Neuronal stem cell (in vitro differentiated cells): Measurements from ENCODE around the gene NDUFS7.

Source experiments
- DNase-seq: peaks from one replicate; pipeline ENCODE4 v3.0.0-alpha.2; 2013; ENCODE audit warnings: low spot score
- H2AFZ ChIP-seq: one replicate; pipeline ENCODE4 v1.6.1; 2013; ENCODE audit warnings: mild to moderate bottlenecking, low read length, inconsistent platforms
- H2AK5ac ChIP-seq: 2 replicates; pipeline ENCODE4 v1.6.1; 2013; ENCODE audit warnings: low read depth, mild to moderate bottlenecking, inconsistent platforms, low read length, moderate library complexity, mixed read lengths
- H2BK120ac ChIP-seq: 2 replicates; pipeline ENCODE4 v1.6.1; 2013; ENCODE audit warnings: low read depth, mild to moderate bottlenecking, inconsistent platforms, low read length, moderate library complexity, mixed read lengths
- H2BK12ac ChIP-seq: one replicate; pipeline ENCODE4 v1.6.1; 2013; ENCODE audit warnings: low read length, inconsistent platforms
- H2BK15ac ChIP-seq: 2 replicates; pipeline ENCODE4 v1.6.1; 2013; ENCODE audit warnings: mild to moderate bottlenecking, low read length, inconsistent platforms, mixed read lengths
- H2BK5ac ChIP-seq: one replicate; pipeline ENCODE4 v1.6.1; 2013; ENCODE audit warnings: inconsistent platforms, mild to moderate bottlenecking, low read length, moderate library complexity
- H3K14ac ChIP-seq: one replicate; pipeline ENCODE4 v1.6.1; 2013; ENCODE audit warnings: low read length, inconsistent platforms
- H3K18ac ChIP-seq: 2 replicates; pipeline ENCODE4 v1.6.1; 2013; ENCODE audit warnings: low read length, inconsistent platforms
- H3K23ac ChIP-seq: 2 replicates; pipeline ENCODE4 v1.6.1; 2013; ENCODE audit warnings: low read depth, mild to moderate bottlenecking, mixed read lengths, low read length, inconsistent platforms; ENCODE audit not compliant: poor library complexity
- H3K27ac ChIP-seq: replicated peaks from 3 replicates; pipeline ENCODE4 v1.5.1; 2013; ENCODE audit warnings: low read length, inconsistent platforms
- H3K27me3 ChIP-seq, 3 experiments: 2 replicates each; pipeline ENCODE4 v1.6.1; 2013; ENCODE audit warnings: low read length in 3 of 3, mild to moderate bottlenecking in 2 of 3, inconsistent platforms in 1 of 3, low read depth in 1 of 3, mixed read lengths in 1 of 3, moderate library complexity in 1 of 3; ENCODE audit not compliant: control insufficient read depth in 3 of 3, insufficient read depth in 3 of 3
- H3K36me3 ChIP-seq, 2 donors: replicated peaks in 1 of 2; 2 replicates each; pipeline ENCODE4 v1.6.1; 2013; ENCODE audit warnings: low read length in 2 of 2; ENCODE audit not compliant: control insufficient read depth in 2 of 2, insufficient read depth in 2 of 2
- H3K4ac ChIP-seq: 2 replicates; pipeline ENCODE4 v1.6.1; 2013; ENCODE audit warnings: inconsistent platforms, mild to moderate bottlenecking, low read length, moderate library complexity
- H3K4me1 ChIP-seq, 2 donors: 1 replicate in 1 of 2; 2 replicates in 1 of 2; pipeline ENCODE4 v1.6.1; 2013; ENCODE audit warnings: low read length in 2 of 2, low read depth in 1 of 2; ENCODE audit not compliant: control insufficient read depth in 2 of 2, insufficient read depth in 1 of 2
- H3K4me2 ChIP-seq: one replicate; pipeline ENCODE4 v1.6.1; 2013; ENCODE audit warnings: mild to moderate bottlenecking, low read length, inconsistent platforms; ENCODE audit not compliant: insufficient read depth, poor library complexity, severe bottlenecking
- H3K4me3 ChIP-seq, 2 donors: 2 replicates each; pipeline ENCODE4 v1.5.1; 2013; ENCODE audit warnings: low read length in 2 of 2, mild to moderate bottlenecking in 2 of 2, inconsistent platforms in 1 of 2, moderate library complexity in 1 of 2
- H3K79me1 ChIP-seq: one replicate; pipeline ENCODE4 v1.6.1; 2013; ENCODE audit warnings: low read depth, mild to moderate bottlenecking, inconsistent platforms, low read length, moderate library complexity
- H3K9ac ChIP-seq: one replicate; pipeline ENCODE4 v1.6.1; 2013; ENCODE audit warnings: mild to moderate bottlenecking, low read depth, low read length, inconsistent platforms; ENCODE audit not compliant: poor library complexity
- H3K9me3 ChIP-seq, 2 donors: replicated peaks in 1 of 2; 2 replicates each; pipeline versions ENCODE3 to v1.6.1; 2013; ENCODE audit warnings: low read length in 2 of 2, mild to moderate bottlenecking in 2 of 2, inconsistent platforms in 1 of 2, low read depth in 1 of 2, mixed read lengths in 1 of 2, moderate library complexity in 1 of 2; ENCODE audit not compliant: control insufficient read depth in 2 of 2, insufficient read depth in 1 of 2
- H4K8ac ChIP-seq: one replicate; pipeline ENCODE4 v1.6.1; 2013; ENCODE audit warnings: low read depth, mild to moderate bottlenecking, inconsistent platforms, low read length, moderate library complexity
- H4K91ac ChIP-seq: one replicate; pipeline ENCODE4 v1.6.1; 2013; ENCODE audit warnings: low read length, low read depth, mild to moderate bottlenecking, inconsistent platforms; ENCODE audit not compliant: poor library complexity
- WGBS, 2 donors: extraction: QIAGEN DNeasy Blood & Tissue Kit; methylation state at CpG; one replicate each; pipeline ENCODE4 v1.1.7; 2013; ENCODE audit warnings: missing lambda C conversion rate in 2 of 2, mixed read lengths in 1 of 2; ENCODE audit not compliant: insufficient read length in 2 of 2, insufficient replicate concordance in 1 of 2; ENCODE audit errors: extremely low coverage in 2 of 2; 5-methylcytosine and 5-hydroxymethylcytosine counted together

The NDUFS7 gene

DNA sequence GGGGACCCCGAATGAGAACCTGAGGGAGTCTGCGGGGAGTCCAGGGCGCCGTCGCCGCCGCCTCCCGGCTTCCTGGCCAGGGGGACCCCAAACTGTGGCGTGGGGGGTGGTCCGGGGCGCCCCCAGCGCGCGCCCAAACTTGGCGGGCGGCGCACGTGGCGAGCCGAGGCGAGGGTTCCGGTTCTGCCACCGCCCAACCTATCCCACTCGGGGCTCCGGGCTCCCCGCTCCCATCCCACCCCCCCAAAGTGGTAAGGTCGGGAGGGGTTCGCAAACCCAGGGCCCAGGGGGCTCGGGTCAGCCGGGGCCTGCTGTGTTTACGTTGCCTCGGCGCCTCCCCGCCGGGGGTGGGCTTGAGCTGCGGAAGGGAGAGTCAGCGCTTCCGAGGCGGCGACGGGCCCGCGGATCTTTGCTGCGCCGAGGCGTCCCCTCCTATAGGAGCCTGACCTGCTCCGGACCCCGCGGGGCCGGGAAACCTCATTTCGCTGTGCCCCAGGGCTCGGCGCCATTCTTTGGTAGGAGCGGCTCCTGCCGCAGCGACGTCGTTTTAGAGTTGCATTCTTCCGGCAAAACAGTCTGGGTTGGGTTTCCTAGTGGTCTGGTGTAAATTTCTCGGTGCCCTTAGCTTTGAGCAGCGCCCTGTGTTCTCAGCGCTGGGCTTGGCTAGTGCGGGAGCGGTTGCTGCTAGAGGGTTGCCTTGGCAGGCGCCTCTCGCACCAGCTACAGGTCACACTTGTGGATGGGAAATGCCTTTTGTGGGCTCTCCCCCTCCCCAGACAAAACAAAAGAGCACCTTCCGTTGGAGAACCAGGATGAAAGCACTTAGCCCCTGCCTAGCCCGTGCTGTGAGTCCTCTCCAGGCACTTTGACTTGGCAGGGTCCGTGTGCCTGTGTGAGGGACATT, 24.8 kb downstream of the NDUFS7 start:
- Histone ChIP-seq H3K27me3 (no peaks in the 10 kb centered on the region), H3K14ac (peak overlapping the region; percentile 63), H3K9me3 (no peaks in the 10 kb centered on the region), H3K4ac (peak overlapping the region; percentile 66), H3K4me1 (peaks cover 12 to 16% of the 10 kb centered on the region in 2 donors), H3K27ac (no peak overlapping the region), H3K4me3 (peak overlapping the region; percentile 70 to 92), H3K79me1 (peaks cover 38% of the 10 kb centered on the region), H3K4me2 (peak overlapping the region; percentile 95), H3K23ac (peak overlapping the region; percentile 55), H2BK5ac (peak overlapping the region; percentile 90), H2BK12ac (no peak overlapping the region), H4K8ac (no peak overlapping the region), H2BK120ac (no peak overlapping the region), H2AK5ac (peak overlapping the region; percentile 88), H3K36me3 (peaks cover 18 to 45% of the 10 kb centered on the region in 2 donors), H3K18ac (peak overlapping the region; percentile 97), H4K91ac (no peak overlapping the region), H2AFZ (no peak overlapping the region), H2BK15ac (peak overlapping the region; percentile 67), H3K9ac (peak overlapping the region; percentile 75)
- no CpG with 5 or more reads among the region's 69 CpGs for WGBS, 2 donors
- peak; percentile 35 for DNase-seq

DNA sequence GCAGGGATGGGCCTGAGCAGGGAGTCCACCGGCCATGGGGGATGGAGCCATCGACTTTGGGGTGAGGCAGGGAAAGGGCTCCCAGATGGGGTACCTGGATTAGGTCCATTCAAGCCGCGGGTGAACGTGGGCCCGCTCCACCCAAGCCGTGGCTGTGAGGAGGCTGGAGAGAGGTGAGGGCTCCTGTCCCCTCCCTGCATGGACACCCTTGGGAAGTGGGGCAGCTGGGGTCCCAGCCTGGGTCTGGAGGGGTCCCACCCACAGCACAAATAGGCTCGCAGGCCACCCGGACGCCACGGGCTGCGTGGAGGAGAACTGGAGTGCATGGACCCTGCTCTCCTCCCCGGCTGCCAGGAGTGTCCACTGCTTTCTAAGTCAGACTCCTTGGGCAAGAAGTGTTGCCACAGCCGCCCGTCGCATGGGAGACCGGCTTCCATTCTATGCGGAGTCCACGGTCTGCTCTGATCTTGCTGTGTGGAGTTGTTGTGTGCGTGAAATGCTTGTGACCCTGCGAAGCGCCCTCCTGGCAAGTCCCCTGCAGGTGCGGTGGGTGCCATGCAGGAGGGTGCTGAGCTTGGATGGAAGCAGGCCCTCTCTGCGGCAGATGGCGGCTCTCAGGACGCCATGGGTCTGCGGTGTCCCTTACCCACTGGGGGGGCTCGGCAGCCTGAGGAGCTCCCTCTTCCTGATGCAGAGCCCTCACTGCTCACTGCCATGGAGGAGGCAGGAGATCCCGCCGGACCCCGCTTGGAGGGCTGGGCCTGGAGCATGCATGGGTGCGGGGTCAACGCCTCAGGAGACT, 25.7 kb downstream of the NDUFS7 start:
- Histone ChIP-seq H3K4me3 (peak overlapping the region; percentile 70 to 92), H2BK12ac (no peak overlapping the region), H3K36me3 (peaks cover 18 to 51% of the 10 kb centered on the region in 2 donors), H2AFZ (no peak overlapping the region), H4K8ac (no peak overlapping the region), H3K27me3 (no peaks in the 10 kb centered on the region), H3K14ac (no peak overlapping the region), H2BK120ac (no peak overlapping the region), H3K18ac (no peak overlapping the region), H3K27ac (no peak overlapping the region), H3K79me1 (peaks cover 38% of the 10 kb centered on the region), H3K23ac (peak overlapping the region; percentile 83), H3K4me1 (peaks cover 12 to 16% of the 10 kb centered on the region in 2 donors), H3K4ac (no peak overlapping the region), H3K9me3 (no peaks in the 10 kb centered on the region), H2BK5ac (no peak overlapping the region), H2BK15ac (no peak overlapping the region), H3K9ac (peak overlapping the region; percentile 75), H2AK5ac (no peak overlapping the region), H4K91ac (no peak overlapping the region), H3K4me2 (peak overlapping the region; percentile 95)
- no peak for DNase-seq
- no CpG with 5 or more reads among the region's 33 CpGs for WGBS, 2 donors

DNA sequence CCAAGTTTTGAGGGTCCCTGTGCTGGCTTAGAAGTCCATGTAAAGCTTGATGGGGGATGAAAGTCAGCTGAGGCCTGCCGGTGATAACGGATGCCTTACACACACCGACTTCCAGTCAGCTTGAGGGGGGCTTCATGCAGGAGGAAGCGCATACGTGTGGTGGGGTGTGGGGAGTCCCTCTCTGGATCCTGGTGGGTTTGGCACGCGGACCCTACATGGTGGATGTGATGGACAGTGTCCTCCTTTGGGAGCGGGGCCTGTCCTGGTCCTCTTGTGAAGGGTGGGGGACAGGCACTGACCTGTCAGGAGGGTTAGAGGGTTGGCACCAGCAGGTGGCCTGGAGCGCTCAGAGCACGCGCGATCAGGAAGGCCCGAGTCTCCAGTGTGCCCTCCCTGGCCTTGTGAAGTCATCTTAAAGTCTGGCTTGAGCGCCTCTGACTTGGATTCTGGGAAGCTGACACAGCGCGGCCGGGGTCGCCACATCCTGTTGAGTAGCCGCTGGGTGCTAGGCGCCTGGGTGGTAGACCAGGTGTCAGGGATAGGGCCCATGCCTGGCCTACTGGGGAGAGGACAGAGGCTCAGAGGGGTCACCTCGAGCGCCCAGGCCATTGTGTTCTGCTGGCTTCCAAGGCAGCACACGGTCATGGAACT, 26.6 kb downstream of the NDUFS7 start:
- Histone ChIP-seq H3K4me2 (no peak overlapping the region), H3K14ac (no peak overlapping the region), H3K9ac (no peak overlapping the region), H3K36me3 (peaks cover 18 to 51% of the 10 kb centered on the region in 2 donors), H2AK5ac (peak overlapping the region; percentile 53), H3K23ac (no peak overlapping the region), H3K18ac (no peak overlapping the region), H2BK5ac (no peak overlapping the region), H2AFZ (no peak overlapping the region), H3K4me1 (peaks cover 16 to 22% of the 10 kb centered on the region in 2 donors), H3K9me3 (no peaks in the 10 kb centered on the region), H3K4me3 (peak overlapping the region in 1 of 2 donors; percentile 7), H2BK15ac (no peak overlapping the region), H3K27me3 (no peaks in the 10 kb centered on the region), H3K4ac (no peak overlapping the region), H2BK12ac (no peak overlapping the region), H4K8ac (no peak overlapping the region), H3K79me1 (peaks cover 38% of the 10 kb centered on the region), H3K27ac (no peak overlapping the region), H2BK120ac (no peak overlapping the region), H4K91ac (no peak overlapping the region)
- no peak for DNase-seq
- WGBS, 2 donors: no CpG with 5 or more reads among the region's 23 CpGs
